Measurements from ENCODE around the gene APP.

Gene APP

DNA sequence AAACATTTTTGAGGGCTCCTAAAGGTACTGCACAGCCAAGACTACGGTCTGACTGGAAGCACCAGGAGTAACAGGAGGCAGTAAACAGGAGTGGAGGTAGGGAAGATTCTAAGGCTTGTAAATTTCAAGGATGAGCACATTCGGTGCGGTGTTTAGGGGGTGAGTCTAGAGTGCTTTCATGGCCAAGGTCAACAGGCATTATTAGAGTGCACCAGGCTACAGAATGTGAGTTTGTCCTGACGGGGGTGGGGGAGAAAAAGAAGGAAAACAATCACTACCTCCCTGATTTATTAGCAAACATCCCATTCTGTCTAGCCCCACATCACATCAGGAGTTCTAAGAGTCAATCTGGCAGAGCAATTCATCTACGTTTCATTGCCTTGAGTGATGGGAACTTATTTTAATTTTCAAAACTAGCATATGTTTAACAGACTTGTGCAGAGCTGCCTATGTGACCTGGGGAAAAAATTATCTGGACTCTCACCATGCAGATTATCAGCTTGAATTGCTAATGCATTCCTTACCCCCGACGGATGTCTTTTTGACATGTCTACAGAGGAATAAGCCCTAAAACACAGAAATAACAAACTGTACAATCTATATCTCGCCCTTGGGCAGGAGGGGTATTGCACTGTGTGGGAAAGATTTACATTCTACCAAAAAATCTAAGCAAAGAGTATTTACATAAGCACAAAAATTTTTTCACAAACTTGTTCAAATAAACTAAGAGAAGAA, 45.0 kb downstream of the APP start:
- DNase-seq = no peak

DNA sequence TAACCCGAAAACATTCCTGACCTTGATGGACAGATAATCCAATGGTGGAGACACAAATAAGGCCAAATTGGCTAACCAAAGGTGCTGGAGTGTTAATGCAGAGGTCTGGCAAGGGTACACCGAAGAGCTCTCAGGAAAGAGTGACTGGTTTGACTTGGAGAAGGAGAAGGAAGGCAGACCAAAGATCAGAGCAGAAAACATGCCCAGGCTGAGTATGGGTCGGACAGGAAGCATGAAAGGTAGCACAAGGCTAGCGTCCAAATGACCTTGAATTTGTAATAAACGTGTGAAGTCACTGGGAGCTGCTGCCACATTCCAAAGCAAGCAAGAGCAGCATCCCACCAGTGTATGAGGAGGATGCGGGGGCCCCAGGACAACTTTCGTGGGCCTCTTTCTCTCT, 45.7 kb downstream of the APP start:
- DNase-seq = no peak

DNA sequence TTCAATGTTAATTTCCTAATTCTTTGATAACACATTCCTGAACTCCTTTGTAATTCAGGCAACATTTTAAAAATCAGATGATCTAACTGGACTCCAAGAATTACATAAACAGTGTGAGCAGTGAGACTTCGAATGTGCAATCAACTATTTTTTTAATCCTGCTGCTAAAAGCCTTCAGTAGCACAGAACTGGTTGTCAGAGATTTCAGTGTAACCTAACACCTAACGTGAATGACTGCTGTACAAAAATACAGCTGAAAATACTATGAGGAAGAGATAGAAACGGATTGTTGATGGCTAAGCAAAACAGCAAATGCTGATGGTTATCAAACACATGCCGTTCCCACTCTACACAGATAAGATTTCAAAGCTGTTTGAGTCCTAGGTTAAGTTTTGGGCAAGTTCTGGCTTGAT, 46.1 kb downstream of the APP start:
- no peak for DNase-seq

DNA sequence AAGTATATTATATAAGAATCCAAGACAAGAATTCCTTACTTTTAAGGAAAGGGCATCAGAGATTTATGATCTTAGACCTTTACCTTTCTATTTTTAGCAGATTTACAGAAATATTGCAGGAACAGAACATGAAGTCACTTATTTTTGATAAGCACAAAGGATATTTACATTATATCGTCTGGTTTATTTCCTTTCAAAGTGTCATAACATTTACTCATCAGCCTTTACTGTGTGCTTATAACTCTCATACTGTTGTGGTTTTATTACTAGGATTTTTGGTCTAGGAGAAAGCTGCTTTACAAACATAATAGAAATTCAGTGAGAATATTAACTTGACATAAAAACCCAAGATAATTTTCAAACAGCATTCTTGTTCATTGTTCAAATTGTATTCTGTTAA, 47.6 kb downstream of the APP start:
- no peak for DNase-seq

DNA sequence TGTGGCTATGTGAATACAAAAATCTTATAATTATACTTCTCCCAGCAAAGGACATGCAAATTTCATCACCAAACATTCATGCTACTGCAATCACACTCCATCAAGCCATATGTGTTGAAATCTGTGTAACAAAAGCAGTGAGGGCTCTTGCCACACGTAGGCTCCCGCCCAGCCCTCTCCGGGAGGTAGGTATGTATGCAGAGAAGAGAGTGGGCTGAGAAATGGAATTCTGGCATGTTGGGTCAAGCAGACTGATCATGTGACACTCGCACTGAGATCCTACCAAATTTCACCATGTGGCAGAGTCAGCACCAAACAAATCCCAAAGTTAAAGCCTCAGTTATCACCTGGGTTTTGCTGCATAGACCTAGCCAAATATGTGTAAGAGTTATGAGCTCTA, 49.7 kb downstream of the APP start:
- no peak for DNase-seq

DNA sequence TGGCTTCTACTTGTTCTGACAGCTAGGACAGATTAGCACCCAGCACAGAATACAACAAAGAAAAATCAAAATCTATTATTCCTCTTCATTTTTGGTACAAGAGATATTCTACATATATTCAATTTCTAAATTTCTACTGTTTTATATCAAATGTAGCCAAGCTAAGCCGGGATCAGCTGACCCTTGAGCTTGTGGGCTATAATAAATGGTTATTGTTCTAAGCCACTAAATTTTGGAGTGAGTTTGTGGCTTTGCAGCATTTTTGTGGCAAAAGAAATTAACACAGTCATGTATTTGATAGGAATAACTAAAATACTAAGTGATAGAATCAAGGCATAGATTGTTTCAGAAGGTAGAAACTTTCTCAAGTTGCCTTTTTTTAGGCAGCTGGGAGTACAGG, 50.7 kb downstream of the APP start:
- DNase-seq = no peak

DNA sequence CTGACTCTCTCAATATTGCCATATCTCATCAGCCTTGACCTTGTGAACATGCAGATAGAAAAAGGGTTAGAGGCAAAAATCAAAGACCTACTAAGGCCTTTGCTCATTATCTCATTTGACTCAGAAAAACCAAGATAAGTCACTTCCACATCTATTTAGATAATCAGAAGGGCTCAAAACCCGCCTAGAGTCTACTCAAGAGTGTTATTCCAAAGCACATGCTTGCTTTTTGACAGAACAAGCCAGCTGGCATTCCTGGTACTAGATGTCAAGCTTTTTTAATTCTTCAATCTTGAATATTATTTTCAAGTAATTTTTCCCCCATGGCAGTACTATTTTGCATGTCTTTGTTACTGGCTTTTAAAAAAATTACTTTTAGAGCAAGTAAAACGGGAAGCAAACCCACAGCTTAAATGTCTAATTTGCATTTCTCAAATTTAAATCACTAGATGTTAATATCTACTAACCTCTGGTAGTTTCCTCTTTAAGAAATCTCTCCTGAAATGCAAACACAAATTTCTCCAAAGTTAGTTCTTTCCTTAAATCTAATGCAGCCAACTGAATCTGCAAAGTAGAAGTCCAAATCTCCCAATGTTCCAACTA, 51.5 kb downstream of the APP start:
- DNase-seq = no peak

DNA sequence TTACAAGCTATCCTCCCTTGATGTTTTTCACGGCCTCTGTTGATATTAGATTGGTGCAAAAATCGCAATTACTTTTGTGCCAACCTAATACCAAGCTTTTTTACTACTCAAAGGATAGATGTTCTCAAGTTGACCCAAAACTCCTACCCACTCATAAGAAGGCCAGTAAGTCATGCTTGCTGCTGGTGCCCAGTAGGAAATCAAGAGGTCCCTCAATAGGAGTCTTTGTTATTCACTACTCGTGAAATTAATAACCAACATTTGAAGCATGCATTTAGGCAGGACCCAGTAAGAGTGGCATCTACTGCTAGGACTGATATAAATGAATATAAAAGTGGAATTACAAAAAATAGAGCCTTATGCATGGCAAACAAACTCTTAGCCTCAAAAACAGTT, 52.6 kb downstream of the APP start:
- DNase-seq = no peak

DNA sequence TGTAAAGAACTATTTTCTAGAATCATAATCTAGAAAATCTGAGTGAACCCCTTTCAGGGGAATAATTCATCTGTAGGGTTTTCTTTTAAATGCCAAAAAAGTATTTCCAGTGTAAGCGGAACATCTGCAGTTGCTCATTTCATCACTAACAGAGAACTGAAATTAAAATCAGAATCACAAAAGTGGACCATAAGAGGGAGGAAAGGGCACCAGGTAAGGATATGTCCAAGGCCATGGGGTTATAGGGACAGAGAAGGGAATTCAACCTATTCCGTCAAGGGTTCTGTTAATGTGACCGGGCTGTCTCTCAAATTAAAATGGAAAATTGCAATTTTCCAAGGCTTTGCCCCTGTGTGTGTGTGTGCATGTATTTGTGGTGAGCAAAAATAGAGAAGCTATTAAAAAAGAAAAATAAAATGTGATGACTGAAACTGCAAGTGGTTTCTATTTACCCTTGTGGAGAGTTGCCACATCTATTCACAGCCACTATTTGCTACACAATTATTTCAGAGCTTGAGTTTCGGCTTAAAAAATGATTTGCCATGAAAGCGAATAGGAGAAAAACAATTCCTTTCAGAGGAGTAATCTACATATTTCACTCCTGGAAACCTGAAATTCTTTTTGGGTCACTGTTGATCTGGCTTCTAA, 53.1 kb downstream of the APP start:
- no peak for DNase-seq

DNA sequence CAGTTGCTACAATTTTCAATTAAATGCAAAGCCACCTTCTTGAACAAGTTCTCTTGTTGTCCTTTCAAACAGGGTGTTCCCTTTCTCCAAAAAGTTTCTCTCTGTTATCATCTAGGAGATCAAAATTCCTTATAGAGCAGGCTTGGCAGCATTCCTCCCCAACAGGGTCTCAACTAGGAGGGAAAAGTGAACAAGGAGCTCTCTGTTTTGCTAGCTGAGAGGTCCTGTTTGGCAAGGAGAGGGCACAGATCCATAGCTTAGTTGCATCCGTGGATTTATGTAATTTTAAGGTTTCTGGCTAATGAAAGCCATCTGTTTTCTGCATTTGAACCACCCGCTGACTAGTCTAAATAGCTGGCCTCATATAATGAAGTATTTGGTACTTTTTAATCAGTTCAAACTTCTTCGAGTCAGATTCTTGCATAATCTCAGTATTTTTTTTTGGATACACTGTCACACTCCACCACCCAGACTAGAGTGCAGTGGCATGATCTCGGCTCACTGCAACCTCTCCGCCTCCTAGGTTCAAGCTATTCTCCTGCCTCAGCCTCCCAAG, 54.0 kb downstream of the APP start:
- no peak for DNase-seq

DNA sequence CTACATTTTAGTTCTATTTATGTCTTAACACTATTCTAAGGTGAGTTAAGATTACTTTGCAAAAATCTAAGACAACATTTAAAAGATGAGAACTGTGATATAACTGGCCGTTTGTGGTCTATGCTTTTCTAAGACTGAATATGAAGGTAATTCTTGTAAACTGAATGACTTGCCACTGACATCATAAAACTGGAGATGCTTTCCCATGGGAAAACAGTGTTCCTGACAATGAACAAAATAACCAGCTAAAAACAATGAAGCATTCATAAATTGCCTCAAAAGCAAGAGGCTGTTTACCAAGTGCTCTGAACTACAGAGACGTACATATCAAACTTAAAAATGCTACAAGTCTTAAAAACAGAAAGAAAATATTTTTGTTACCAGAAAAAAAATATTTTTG, 54.7 kb downstream of the APP start:
- no peak for DNase-seq

DNA sequence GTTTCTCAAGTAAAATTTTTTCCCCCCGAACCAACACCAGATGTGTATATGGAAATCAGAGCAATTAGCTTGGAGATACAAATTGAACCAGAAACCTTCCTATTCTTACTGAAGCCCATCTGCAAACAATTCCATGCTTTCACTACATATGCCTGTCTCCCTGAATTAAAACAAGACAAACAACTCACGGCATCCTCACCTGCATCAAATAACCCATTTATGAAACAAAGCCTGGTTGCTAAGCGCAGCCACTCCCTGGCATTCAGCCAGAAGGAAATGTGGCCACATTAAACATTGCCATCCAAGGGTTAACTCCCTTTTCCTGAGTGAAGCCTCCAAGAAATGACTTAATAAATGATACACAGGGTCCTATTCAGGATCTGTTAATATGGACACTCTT, 55.3 kb downstream of the APP start:
- DNase-seq = no peak

DNA sequence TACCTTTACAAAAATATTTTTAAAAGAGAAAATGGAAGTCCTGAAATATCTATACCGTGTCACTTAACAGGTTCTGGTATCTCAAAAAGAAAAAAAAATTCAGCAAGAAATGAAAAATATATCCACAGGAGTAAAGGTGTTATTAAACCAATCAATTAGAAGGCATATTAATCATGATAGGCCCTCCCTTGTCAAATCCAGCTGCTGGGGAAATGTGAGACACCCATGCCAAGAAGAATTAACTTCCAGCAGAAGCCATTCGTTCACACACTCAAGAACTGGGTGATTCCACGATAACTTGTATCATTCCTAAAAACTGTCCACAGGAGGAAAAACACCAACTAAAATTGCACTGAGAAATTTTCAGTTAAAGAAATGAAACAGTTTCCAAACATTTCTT, 57.6 kb downstream of the APP start:
- no peak for DNase-seq

DNA sequence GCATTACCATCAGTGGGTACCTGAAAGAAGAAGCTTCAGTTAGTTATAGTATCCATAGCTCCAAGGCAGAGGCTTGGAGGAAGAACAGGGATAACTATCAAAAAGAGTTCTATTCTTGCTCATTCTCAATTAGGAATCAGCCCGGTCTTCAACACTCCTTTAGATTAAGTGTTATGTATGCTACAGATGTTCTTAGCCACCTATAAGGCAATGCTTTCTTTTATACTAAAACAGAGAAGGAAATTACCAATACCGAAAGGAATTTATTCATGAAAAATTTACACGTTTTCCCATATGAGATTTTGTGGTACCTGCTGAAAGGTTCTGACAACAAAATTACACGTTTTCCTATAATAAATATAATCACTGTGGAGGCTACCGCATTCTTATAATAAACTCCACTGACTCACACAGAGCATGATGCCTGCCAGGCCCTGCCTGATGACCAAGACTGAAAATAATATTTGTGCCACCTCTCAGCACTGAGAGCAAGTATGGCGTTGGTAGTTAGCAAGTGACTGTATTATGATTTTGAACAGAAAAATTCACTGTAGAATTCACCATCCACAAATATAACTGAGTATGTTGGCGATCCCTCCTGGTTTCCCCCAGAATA, 58.3 kb downstream of the APP start:
- DNase-seq = no peak

DNA sequence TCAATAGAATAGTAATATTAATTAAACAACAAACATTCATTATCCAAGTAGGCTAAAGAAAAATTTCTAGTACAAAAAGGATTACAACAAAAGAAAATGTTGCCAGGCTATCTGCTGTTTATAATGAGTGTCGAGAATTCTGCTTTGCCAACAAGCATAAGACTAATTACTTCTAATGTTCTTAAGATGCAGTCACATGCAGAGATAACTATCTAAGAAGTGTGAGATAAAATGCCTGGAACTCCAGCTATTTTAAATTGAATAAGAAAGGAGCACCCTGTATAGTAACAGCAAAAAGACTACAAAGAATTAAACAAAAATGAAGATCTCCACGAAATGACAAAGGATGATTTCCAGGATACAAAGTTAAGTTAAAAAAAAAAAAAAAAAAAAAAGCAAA, 59.9 kb downstream of the APP start:
- DNase-seq = no peak

DNA sequence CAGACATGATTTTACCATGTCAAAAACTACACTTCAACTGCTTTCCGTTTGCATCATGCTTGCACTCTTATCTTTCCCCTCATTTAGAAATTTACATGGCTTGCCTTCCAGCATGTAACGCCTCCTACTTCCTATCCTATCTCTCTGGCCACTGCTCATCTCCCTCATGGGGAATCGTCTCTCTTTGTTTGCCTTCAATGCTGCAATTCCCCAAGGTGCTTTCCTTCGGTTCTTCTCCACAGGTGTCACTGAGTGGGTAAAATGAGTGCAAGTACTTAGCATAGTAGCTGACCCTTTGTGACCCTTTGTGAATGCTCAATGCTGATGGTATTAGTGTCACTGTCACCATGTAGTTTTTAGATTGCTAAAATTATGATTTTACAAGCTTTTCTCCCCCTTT, 63.1 kb downstream of the APP start:
- DNase-seq = no peak

DNA sequence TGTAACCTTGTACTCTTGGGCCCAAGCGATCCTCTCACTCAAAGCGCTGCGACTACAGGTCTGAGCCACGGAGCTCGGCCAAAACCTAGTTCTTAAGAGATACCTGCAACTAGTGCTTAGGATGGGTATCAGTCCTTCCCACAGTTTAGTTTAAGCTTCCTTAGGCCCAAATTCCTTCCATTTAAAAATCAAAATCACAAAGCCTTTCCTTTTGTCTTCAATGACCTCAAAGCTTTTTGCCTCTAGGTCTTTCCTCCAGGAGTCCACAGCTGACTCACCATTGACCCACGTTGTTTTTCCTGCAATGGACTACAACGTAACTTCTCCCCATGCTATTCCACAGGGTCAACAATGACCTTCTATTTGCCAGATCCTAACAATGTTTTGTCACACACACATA, 64.0 kb downstream of the APP start:
- no peak for DNase-seq

DNA sequence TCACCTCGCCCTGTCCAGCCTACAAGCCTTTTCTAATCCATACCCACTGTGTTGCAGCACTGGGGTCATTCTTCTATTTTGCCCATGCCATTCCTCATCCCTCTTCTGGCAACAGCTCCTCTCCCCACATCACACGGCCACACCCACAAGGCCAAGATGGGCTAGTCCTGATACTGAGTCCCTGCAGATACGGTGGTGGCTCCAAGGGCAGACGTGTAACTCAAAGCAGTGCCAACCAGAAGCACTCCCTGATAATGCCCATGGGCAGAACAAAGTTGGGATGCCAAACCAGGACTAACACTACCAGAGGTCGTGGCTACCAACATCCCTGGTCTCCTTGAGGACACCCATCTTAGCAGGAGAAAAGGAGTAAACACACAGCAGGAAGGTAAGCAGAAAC, 64.8 kb downstream of the APP start:
- DNase-seq = no peak

DNA sequence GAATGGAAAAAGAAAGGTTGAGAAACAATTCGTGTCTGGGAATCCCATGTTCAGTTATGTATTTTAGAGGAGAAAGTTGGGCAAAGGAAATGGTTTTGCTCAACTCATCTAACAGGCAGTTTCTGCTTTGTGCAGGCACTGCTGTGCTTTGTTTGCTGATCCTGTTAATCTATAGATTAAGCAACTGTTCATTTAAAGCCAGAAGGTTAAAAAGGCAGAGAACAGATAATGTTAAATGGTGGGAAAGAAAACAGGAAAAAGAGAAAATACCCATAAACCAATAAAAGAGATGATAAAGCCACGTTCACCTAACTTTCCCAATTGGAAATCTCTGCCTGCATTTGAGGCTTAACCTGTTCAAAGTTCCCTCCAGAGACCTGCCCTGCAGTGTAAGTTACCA, 70.0 kb downstream of the APP start:
- DNase-seq = no peak

DNA sequence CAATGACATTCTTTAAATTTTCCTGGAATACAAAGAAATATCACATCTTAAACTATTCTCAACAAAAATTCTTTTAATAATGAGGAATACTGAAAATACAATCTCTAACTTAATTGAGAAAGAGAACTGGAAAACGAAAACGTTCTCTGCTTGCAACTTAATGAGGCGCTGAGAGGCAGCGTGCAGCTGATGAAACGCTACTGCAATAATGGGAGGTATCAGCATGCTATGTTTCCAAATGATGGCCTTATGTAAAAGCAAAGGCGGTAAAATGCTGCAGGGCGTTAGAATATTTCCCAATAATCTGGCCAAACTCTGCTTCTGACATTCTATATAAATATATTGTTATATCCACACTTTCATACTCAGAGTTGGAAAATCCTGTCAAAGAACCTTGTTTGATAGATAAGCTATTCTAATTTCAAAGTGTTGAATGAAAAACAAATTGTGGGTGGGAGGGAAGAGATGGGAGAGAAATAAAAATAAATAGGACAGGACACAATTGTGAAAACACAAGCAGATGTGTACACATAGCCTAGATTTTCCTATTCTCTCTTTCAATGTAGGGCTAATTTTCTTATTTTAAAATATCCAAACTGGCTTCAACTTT, 70.9 kb downstream of the APP start:
- no peak for DNase-seq

DNA sequence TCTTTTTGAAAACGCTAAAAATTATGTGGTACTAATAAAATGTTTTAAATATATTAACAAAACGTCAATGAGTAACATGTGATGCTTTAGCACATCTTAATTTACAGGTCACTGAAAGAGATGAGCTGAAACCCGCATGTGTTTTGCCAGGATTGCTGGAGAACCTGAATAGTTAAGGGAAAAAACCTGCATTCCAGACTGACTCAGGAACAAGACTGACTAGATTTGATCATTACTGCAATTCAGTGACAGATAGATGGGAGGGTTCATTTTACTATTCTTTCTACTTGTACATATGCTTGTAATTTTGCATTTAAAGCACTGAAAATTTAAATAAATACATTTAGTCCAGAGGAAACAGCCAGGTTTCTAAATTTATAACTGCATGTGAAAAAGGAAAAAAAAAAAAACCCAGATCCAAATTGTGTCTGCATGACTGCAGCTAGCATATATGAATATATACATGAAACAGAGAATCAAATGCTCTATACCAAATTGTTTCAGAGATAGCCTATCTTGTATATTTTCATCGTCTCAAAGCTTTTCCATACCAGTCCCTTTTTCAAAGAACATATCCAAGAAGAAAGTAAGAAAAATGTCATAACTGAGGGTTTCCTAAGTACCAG, 71.7 kb downstream of the APP start:
- DNase-seq = no peak

DNA sequence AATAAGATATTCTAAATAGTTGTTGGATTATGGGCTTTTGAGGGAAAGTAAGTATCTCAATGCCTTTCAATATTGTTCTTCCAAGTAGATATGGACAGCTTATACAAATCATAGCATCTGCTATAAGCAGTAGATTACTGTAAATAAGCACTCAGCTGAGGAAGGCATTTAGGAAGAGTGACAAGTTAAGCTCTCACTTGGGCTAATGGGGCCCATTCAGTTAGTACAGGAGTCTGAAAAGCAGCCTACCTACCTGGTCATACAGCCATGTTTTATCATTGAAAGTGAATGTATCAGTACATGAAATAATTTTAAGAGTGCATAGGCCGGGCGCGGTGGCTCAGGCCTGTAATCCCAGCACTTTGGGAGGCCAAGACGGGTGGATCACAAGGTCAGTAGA, 73.1 kb downstream of the APP start:
- no peak for DNase-seq
